ENCODE results near the gene NR0B1.

NR0B1 gene

GRCh38 chrX:30270639-30271038, 38.6 kb downstream of the NR0B1 start:
- H3K9me3 ChIP-seq (ENCODE audit: control insufficient read depth, low read length), result no peaks in the 10 kb centered on the region
- H3K4me3 ChIP-seq (ENCODE audit: extremely low read depth, insufficient read depth, low read length, poor library complexity, severe bottlenecking), result no peak overlapping the region
- 93% methylated on average over 3 of the region's 3 CpGs; no CpG with 5 or more reads in 1 of the 2 experiments for WGBS, 2 experiments (ENCODE audit: insufficient coverage in 2 of 2)
- no peak overlapping the region for H3K27ac ChIP-seq (ENCODE audit: low read depth, low read length, severe bottlenecking)
- H3K4me1 ChIP-seq (ENCODE audit: control insufficient read depth, insufficient read depth, low read length, poor library complexity, severe bottlenecking), result no peaks in the 10 kb centered on the region
- no peaks in the 10 kb centered on the region for H3K36me3 ChIP-seq (ENCODE audit: control insufficient read depth, insufficient read depth, low read length)

DNA sequence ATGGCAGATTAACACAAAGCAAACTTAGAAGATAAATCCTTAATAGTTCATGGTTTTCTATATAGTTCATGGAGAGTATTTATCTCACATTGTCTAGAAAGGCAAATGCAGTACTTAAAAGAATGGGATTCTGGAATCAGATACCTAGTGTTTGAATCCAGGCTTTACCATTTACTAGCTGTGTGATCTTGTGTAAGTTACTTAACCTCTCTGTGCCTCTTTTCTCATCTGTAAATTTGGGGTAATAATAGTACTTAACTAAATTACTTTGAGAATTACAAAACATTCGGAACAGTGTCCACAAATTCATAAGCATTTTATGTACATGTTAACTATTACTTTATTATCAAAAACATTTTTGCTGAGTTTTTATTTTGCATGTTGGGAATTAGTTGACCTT, 46.4 kb downstream of the NR0B1 start:
- Histone ChIP-seq H3K4me1 (ENCODE audit: control insufficient read depth, insufficient read depth, low read length, poor library complexity, severe bottlenecking) (no peaks in the 10 kb centered on the region), H3K9me3 (ENCODE audit: control insufficient read depth, low read length) (no peaks in the 10 kb centered on the region), H3K27ac (ENCODE audit: low read depth, low read length, severe bottlenecking) (no peak overlapping the region), H3K36me3 (ENCODE audit: control insufficient read depth, insufficient read depth, low read length) (no peaks in the 10 kb centered on the region), H3K4me3 (ENCODE audit: extremely low read depth, insufficient read depth, low read length, poor library complexity, severe bottlenecking) (no peak overlapping the region)
- no CpG with 5 or more reads among the region's 1 CpG for WGBS, 2 experiments (ENCODE audit: insufficient coverage in 2 of 2)

GRCh38 chrX:30261012-30261411, 48.2 kb downstream of the NR0B1 start:
- no peaks in the 10 kb centered on the region for H3K4me1 ChIP-seq (ENCODE audit: control insufficient read depth, insufficient read depth, low read length, poor library complexity, severe bottlenecking)
- no peaks in the 10 kb centered on the region for H3K9me3 ChIP-seq (ENCODE audit: control insufficient read depth, low read length)
- no peaks in the 10 kb centered on the region for H3K36me3 ChIP-seq (ENCODE audit: control insufficient read depth, insufficient read depth, low read length)
- no peak overlapping the region for H3K4me3 ChIP-seq (ENCODE audit: extremely low read depth, insufficient read depth, low read length, poor library complexity, severe bottlenecking)
- H3K27ac ChIP-seq (ENCODE audit: low read depth, low read length, severe bottlenecking), result no peak overlapping the region

- no peaks in the 10 kb centered on the region for H3K9me3 ChIP-seq (ENCODE audit: control insufficient read depth, low read length)
- no peaks in the 10 kb centered on the region for H3K36me3 ChIP-seq (ENCODE audit: control insufficient read depth, insufficient read depth, low read length)
- H3K4me1 ChIP-seq (ENCODE audit: control insufficient read depth, insufficient read depth, low read length, poor library complexity, severe bottlenecking), result no peaks in the 10 kb centered on the region
- H3K4me3 ChIP-seq (ENCODE audit: extremely low read depth, insufficient read depth, low read length, poor library complexity, severe bottlenecking), result no peak overlapping the region
- no peak overlapping the region for H3K27ac ChIP-seq (ENCODE audit: low read depth, low read length, severe bottlenecking)
- WGBS, 2 experiments (ENCODE audit: insufficient coverage in 2 of 2), result no CpG with 5 or more reads among the region's 2 CpGs
These were observed 49.3 kb downstream of the NR0B1 start for GRCh38 chrX:30259927-30260326.

Data from mesodermal cell (in vitro differentiated cells).